HepG2 (cell line): ENCODE data around the gene RAB43. TPM values are rescaled to one million over a fixed set of nuclear protein-coding genes. Genes with fewer than 3 reads are reported as not detected.

Experiments
- ARNT2 ChIP-seq: sonication (generic); formaldehyde crosslinking; IDR thresholded peaks from 2 replicates; pipeline ENCODE4 v1.8.0; 2022; ENCODE audit warnings: mild to moderate bottlenecking, low read depth, missing genetic modification reagents, moderate library complexity
- ARNTL ChIP-seq: sonication (generic); formaldehyde crosslinking; IDR thresholded peaks from 2 replicates; pipeline ENCODE4 v1.4.0; 2020; ENCODE audit warnings: mild to moderate bottlenecking, missing genetic modification reagents
- BORCS8-MEF2B ChIP-seq: sonication (generic); formaldehyde crosslinking; IDR thresholded peaks from 2 replicates; pipeline ENCODE4 v1.8.0; 2022; ENCODE audit warnings: mild to moderate bottlenecking, missing genetic modification reagents
- HHEX ChIP-seq: IDR thresholded peaks from 2 replicates; pipeline ENCODE4 v1.6.1; 2016; ENCODE audit warnings: control low read depth
- HMG20B ChIP-seq: conservative IDR thresholded peaks from 2 replicates; pipeline ENCODE4 v1.6.1; 2016; ENCODE audit warnings: missing genetic modification reagents, missing compliant biosample characterization
- HNRNPLL ChIP-seq: fragments of 200-400 bp; formaldehyde crosslinking; IDR thresholded peaks from 2 replicates; pipeline ENCODE4 v1.6.1; 2017; ENCODE audit warnings: mild to moderate bottlenecking, low read depth, low read length; ENCODE audit not compliant: poor library complexity, severe bottlenecking
- NR2F2 ChIP-seq: IDR thresholded peaks from 2 replicates; pipeline ENCODE4 v1.6.1; 2012; ENCODE audit warnings: low read depth, inconsistent platforms, borderline replicate concordance
- RBFOX2 ChIP-seq: fragments of 200-400 bp; formaldehyde crosslinking; IDR thresholded peaks from 2 replicates; pipeline ENCODE4 v1.6.1; 2017; ENCODE audit warnings: low read depth, mild to moderate bottlenecking, low read length
- SOX5 ChIP-seq: IDR thresholded peaks from 2 replicates; pipeline ENCODE4 v1.6.1; 2016; ENCODE audit warnings: borderline replicate concordance
- THAP11 ChIP-seq: IDR thresholded peaks from 2 replicates; pipeline ENCODE4 v1.6.1; 2016; ENCODE audit warnings: missing biosample characterization, missing genetic modification reagents
- ZFP36 ChIP-seq: fragments of 150-350 bp; IDR thresholded peaks from 2 replicates; pipeline ENCODE4 v1.6.1; 2018; ENCODE audit warnings: borderline replicate concordance, low read length, low read depth; ENCODE audit not compliant: partially characterized antibody
- ZFP90 ChIP-seq: sonication (generic); formaldehyde crosslinking; IDR thresholded peaks from 2 replicates; pipeline ENCODE4 v1.8.0; 2022; ENCODE audit warnings: missing genetic modification reagents, mild to moderate bottlenecking, inconsistent platforms, borderline replicate concordance
- ZNF10 ChIP-seq: sonication (generic); formaldehyde crosslinking; IDR thresholded peaks from 2 replicates; pipeline ENCODE4 v1.4.0; 2020; ENCODE audit warnings: mild to moderate bottlenecking, low read depth, missing genetic modification reagents, borderline replicate concordance
- ZNF124 ChIP-seq: sonication (generic); formaldehyde crosslinking; IDR thresholded peaks from 2 replicates; pipeline ENCODE4 v1.4.0; 2020; ENCODE audit warnings: missing genetic modification reagents
- ZNF34 ChIP-seq: sonication (generic); formaldehyde crosslinking; IDR thresholded peaks from 2 replicates; pipeline ENCODE4 v1.4.0; 2020; ENCODE audit warnings: mild to moderate bottlenecking, missing genetic modification reagents, borderline replicate concordance
- ZNF432 ChIP-seq: sonication (generic); formaldehyde crosslinking; IDR thresholded peaks from 2 replicates; pipeline ENCODE4 v1.5.0; 2020; ENCODE audit warnings: missing genetic modification reagents, mild to moderate bottlenecking, borderline replicate concordance
- polyA plus RNA-seq, 8 experiments: library from polyadenylated mRNA; depleted of rRNA in 3 of 8; stranded (reverse) in 7 of 8; unstranded in 1 of 8; fragments of >200 nt; fragmentation: Illumina TruSeq in 4 of 8; extraction: Trizol in 4 of 8; gene quantifications; 2 replicates each; pipeline versions ENCODE4 v1.2.1 to v1.2.3, GENCODE V29; 2011 to 2016; ENCODE audit warnings: low read depth in 4 of 8, missing spikeins in 1 of 8, mixed read lengths in 1 of 8; ENCODE audit not compliant: insufficient read depth in 1 of 8
- total RNA-seq, 5 experiments: library from RNA; depleted of rRNA; stranded (reverse); fragments of >200 nt; fragmentation: Illumina TruSeq; extraction: Trizol; gene quantifications; 2 replicates each; pipeline ENCODE4 v1.2.3, GENCODE V29; 2016; ENCODE audit warnings: low read depth in 1 of 5
- TF ChIP-seq, protein P1 (sequence below): sonication (generic); formaldehyde crosslinking; IDR thresholded peaks from 2 replicates; pipeline ENCODE4 v1.4.0; 2020; ENCODE audit warnings: mild to moderate bottlenecking, missing genetic modification reagents
- TF ChIP-seq, protein P2 (sequence below): sonication (generic); formaldehyde crosslinking; IDR thresholded peaks from 2 replicates; pipeline ENCODE4 v1.5.0; 2020; ENCODE audit warnings: mild to moderate bottlenecking, missing genetic modification reagents
- TF ChIP-seq, protein P3 (sequence below): sonication (generic); formaldehyde crosslinking; IDR thresholded peaks from 2 replicates; pipeline ENCODE4 v1.5.0; 2020; ENCODE audit warnings: missing genetic modification reagents
- TF ChIP-seq, protein P4 (sequence below): IDR thresholded peaks from 2 replicates; pipeline ENCODE4 v1.6.1; 2016; ENCODE audit warnings: low read depth, borderline replicate concordance
- TF ChIP-seq, protein P5 (sequence below): sonication (generic); formaldehyde crosslinking; IDR thresholded peaks from 2 replicates; pipeline ENCODE4 v1.8.0; 2022; ENCODE audit warnings: mild to moderate bottlenecking, missing genetic modification reagents, borderline replicate concordance

RAB43 gene
- total and polyA plus RNA-seq, 2 of the 13 experiments (the other 11 are each of a cell fraction or from before 2014, with no cell fraction given): 11.8 to 18.4 TPM

DNA sequence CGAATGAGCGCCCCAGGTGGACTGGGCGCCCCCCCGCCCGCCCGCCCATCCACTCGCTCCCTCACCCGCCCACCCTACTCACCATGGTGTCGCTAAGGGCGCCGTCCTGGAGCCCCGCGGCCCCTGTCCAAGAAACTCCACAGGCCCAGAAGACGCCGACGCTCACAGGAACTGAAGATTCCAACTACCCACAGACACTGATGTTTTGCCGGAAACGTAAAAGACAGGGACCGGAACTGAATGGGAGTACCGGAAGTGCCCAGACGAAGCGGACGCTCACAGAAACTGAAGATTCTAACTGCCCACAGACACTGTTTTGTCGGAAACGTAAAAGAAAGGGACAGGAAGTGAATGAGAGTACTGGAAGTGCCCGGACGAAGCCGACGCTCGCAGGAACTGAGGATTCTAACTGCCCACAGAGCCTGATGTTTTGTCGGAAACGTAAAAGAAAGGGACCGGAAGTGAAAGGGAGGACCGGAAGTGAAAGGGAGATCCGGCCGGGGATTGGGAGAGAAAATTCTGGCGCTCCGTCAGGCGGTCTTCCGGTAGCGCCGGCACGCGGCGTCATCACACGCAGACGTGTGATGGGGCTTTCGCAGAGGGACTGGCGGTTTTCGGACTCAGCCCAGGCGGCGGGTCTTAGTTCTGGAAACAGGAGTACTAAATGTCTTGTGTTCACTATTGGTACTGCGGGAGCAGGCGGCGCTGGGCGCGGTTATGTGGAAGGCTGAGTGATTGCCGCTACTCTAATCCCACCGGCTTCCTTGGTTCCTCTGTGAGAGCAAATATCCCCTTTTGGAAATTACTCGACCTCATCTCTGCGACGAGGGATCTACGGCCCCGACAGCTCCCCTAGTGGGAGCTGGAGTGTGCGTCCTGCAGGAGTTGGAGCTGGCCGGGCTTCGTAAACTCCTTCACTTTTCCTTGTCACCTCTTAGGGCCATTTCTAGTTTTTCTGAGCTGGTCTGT, 39.6 kb upstream of the RAB43 start, which contains the start of gene ISY1 (continued):
- peak; percentile 43 for TF ChIP-seq BORCS8-MEF2B
- 0 out of 2 replicates have a peak, but pooled peaks have one; percentile 69 for TF ChIP-seq ARNTL (CRISPR knock-in tag)
- TF ChIP-seq ZFP36: no peak
- TF ChIP-seq SOX5 (CRISPR knock-in tag): no peak; the same call in 1 of the 2 replicates
- peak; percentile 82 for TF ChIP-seq RBFOX2
- TF ChIP-seq ARNT2: no peak; the same call in 1 of the 2 replicates
- TF ChIP-seq HNRNPLL: peak; percentile 61
- TF ChIP-seq ZNF432: no peak
- TF ChIP-seq, protein P1, sequence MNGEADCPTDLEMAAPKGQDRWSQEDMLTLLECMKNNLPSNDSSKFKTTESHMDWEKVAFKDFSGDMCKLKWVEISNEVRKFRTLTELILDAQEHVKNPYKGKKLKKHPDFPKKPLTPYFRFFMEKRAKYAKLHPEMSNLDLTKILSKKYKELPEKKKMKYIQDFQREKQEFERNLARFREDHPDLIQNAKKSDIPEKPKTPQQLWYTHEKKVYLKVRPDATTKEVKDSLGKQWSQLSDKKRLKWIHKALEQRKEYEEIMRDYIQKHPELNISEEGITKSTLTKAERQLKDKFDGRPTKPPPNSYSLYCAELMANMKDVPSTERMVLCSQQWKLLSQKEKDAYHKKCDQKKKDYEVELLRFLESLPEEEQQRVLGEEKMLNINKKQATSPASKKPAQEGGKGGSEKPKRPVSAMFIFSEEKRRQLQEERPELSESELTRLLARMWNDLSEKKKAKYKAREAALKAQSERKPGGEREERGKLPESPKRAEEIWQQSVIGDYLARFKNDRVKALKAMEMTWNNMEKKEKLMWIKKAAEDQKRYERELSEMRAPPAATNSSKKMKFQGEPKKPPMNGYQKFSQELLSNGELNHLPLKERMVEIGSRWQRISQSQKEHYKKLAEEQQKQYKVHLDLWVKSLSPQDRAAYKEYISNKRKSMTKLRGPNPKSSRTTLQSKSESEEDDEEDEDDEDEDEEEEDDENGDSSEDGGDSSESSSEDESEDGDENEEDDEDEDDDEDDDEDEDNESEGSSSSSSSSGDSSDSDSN (CRISPR knock-in tag): no peak
- no peak for TF ChIP-seq HMG20B (CRISPR knock-in tag)
- TF ChIP-seq ZNF10 (CRISPR knock-in tag): no peak
- TF ChIP-seq, protein P2, sequence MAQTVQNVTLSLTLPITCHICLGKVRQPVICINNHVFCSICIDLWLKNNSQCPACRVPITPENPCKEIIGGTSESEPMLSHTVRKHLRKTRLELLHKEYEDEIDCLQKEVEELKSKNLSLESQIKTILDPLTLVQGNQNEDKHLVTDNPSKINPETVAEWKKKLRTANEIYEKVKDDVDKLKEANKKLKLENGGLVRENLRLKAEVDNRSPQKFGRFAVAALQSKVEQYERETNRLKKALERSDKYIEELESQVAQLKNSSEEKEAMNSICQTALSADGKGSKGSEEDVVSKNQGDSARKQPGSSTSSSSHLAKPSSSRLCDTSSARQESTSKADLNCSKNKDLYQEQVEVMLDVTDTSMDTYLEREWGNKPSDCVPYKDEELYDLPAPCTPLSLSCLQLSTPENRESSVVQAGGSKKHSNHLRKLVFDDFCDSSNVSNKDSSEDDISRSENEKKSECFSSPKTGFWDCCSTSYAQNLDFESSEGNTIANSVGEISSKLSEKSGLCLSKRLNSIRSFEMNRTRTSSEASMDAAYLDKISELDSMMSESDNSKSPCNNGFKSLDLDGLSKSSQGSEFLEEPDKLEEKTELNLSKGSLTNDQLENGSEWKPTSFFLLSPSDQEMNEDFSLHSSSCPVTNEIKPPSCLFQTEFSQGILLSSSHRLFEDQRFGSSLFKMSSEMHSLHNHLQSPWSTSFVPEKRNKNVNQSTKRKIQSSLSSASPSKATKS (CRISPR knock-in tag): no peak
- TF ChIP-seq ZNF124 (CRISPR knock-in tag): peak; percentile 77; the same call in 1 of the 2 replicates
- TF ChIP-seq HHEX: no peak
- TF ChIP-seq, protein P3, sequence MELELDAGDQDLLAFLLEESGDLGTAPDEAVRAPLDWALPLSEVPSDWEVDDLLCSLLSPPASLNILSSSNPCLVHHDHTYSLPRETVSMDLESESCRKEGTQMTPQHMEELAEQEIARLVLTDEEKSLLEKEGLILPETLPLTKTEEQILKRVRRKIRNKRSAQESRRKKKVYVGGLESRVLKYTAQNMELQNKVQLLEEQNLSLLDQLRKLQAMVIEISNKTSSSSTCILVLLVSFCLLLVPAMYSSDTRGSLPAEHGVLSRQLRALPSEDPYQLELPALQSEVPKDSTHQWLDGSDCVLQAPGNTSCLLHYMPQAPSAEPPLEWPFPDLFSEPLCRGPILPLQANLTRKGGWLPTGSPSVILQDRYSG (CRISPR knock-in tag): no peak
- no peak for TF ChIP-seq ZFP90 (CRISPR knock-in tag)
- TF ChIP-seq THAP11 (CRISPR knock-in tag): peak; percentile 94
- TF ChIP-seq, protein P4, sequence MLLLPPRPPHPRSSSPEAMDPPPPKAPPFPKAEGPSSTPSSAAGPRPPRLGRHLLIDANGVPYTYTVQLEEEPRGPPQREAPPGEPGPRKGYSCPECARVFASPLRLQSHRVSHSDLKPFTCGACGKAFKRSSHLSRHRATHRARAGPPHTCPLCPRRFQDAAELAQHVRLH (CRISPR knock-in tag): peak; percentile 49; the same call in 1 of the 2 replicates
- TF ChIP-seq, protein P5, sequence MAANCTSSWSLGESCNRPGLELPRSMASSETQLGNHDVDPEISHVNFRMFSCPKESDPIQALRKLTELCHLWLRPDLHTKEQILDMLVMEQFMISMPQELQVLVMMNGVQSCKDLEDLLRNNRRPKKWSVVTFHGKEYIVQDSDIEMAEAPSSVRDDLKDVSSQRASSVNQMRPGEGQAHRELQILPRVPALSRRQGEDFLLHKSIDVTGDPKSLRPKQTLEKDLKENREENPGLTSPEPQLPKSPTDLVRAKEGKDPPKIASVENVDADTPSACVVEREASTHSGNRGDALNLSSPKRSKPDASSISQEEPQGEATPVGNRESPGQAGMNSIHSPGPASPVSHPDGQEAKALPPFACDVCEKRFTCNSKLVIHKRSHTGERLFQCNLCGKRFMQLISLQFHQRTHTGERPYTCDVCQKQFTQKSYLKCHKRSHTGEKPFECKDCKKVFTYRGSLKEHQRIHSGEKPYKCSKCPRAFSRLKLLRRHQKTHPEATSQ (CRISPR knock-in tag): peak; percentile 83; the same call in 1 of the 2 replicates
- peak; percentile 73; the same call in 1 of the 2 replicates for TF ChIP-seq ZNF34 (CRISPR knock-in tag)
- TF ChIP-seq NR2F2: no peak
